GM18858 (cell line): ENCODE measurements around the gene OR5AN1.
"Not testable (repeated sequence)": the region's sequence is repeated elsewhere in the genome, so short reads cannot be mapped to it uniquely, and the experiment has no call there.

Experiments used
- ATAC-seq: cut with Tn5 transposase; IDR thresholded peaks from one replicate; pipeline ENCODE4 v1.9.1; 2021; ENCODE audit not compliant: unreplicated experiment

OR5AN1 gene

GRCh38 chr11:59358595-59358994, at the start of gene OR5AN1:
Gene OR5AN1 (plus strand): TSS chr11:59358895. CDS start chr11:59364459, 5,564 bp downstream.
- no peak for ATAC-seq

GRCh38 chr11:59335001-59335400, 23.7 kb upstream of the OR5AN1 start:
- ATAC-seq: no peak

- ATAC-seq: no peak
Measured at GRCh38 chr11:59336176-59336575, 22.5 kb upstream of the OR5AN1 start.

- no peak for ATAC-seq
Measured at GRCh38 chr11:59336931-59337330, 21.8 kb upstream of the OR5AN1 start.

- not testable (repeated sequence) for ATAC-seq
Measured at GRCh38 chr11:59349657-59350056, 9.0 kb upstream of the OR5AN1 start.

GRCh38 chr11:59355226-59355625, 3.5 kb upstream of the OR5AN1 start:
- ATAC-seq: no peak

GRCh38 chr11:59356561-59356960, 2.1 kb upstream of the OR5AN1 start:
- ATAC-seq: no peak

GRCh38 chr11:59358020-59358419, 675 bp upstream of the OR5AN1 start:
- ATAC-seq: no peak

GRCh38 chr11:59365232-59366018, 6.7 kb downstream of the OR5AN1 start:
- ATAC-seq: no peak

- no peak for ATAC-seq
Measured at GRCh38 chr11:59368238-59369022, 9.7 kb downstream of the OR5AN1 start.

- ATAC-seq: not testable (repeated sequence)
Measured at GRCh38 chr11:59372324-59372723, 13.6 kb downstream of the OR5AN1 start.

GRCh38 chr11:59380263-59381059, 21.8 kb downstream of the OR5AN1 start:
- peak; percentile 97 for ATAC-seq

GRCh38 chr11:59394186-59394585, 35.5 kb downstream of the OR5AN1 start:
- no peak for ATAC-seq

- ATAC-seq: no peak
Measured at GRCh38 chr11:59400461-59401261, 42.0 kb downstream of the OR5AN1 start.

GRCh38 chr11:59401262-59401552, 42.5 kb downstream of the OR5AN1 start:
- no peak for ATAC-seq

- no peak for ATAC-seq
Measured at GRCh38 chr11:59403546-59403945, 44.9 kb downstream of the OR5AN1 start.

GRCh38 chr11:59413646-59414045, 55.0 kb downstream of the OR5AN1 start:
- no peak for ATAC-seq

GRCh38 chr11:59415111-59415510, 56.4 kb downstream of the OR5AN1 start:
- no peak for ATAC-seq

- no peak for ATAC-seq
Measured at GRCh38 chr11:59416613-59417012, 57.9 kb downstream of the OR5AN1 start.

GRCh38 chr11:59417023-59417422, 58.3 kb downstream of the OR5AN1 start:
- ATAC-seq: no peak

GRCh38 chr11:59418156-59418555, 59.5 kb downstream of the OR5AN1 start:
- ATAC-seq: no peak
